ENCODE measurements around the gene GAPDHS. TPM values are rescaled to one million over a fixed set of nuclear protein-coding genes. Genes with fewer than 3 reads are reported as not detected.

The GAPDHS gene
- total and polyA plus RNA-seq, 2 of the 13 experiments (the other 11 are each of a cell fraction or from before 2014, with no cell fraction given), result not detected

- TF ChIP-seq E2F2 (CRISPR knock-in tag; IDR thresholded peaks at IDR 0.05; ENCODE audit: borderline replicate concordance), result no peak
- TF ChIP-seq ARNT (IDR thresholded peaks at IDR 0.05), result no peak
- TF ChIP-seq HES4 (CRISPR knock-in tag; IDR thresholded peaks at IDR 0.05; ENCODE audit: borderline replicate concordance), result peak; percentile 38; the same call in 1 of the 2 replicates
- TF ChIP-seq ZNF281 (CRISPR knock-in tag; IDR thresholded peaks at IDR 0.05; ENCODE audit: borderline replicate concordance), result no peak
- TF ChIP-seq ZBTB21 (CRISPR knock-in tag; IDR thresholded peaks at IDR 0.05), result peak; percentile 70; the same call in 1 of the 2 replicates
- no peak for TF ChIP-seq ZNF773 (CRISPR knock-in tag; IDR thresholded peaks at IDR 0.05; ENCODE audit: borderline replicate concordance)
- TF ChIP-seq ZNF737 (CRISPR knock-in tag; IDR thresholded peaks at IDR 0.05; ENCODE audit: borderline replicate concordance), result no peak
- TF ChIP-seq ISX (CRISPR knock-in tag; conservative IDR thresholded peaks at IDR 0.05), result no peak
- no peak for TF ChIP-seq ZNF556 (CRISPR knock-in tag; IDR thresholded peaks at IDR 0.05; ENCODE audit: borderline replicate concordance)
- no peak for TF ChIP-seq SAP130 (CRISPR knock-in tag; IDR thresholded peaks at IDR 0.05; ENCODE audit: low read depth)
- TF ChIP-seq ZNF660 (CRISPR knock-in tag; IDR thresholded peaks at IDR 0.05; ENCODE audit: borderline replicate concordance, low read depth), result no peak
- TF ChIP-seq CBX1 (IDR thresholded peaks at IDR 0.05; ENCODE audit: low read depth), result no peak
- TF ChIP-seq TFE3 (CRISPR knock-in tag; IDR thresholded peaks at IDR 0.05), result no peak
- peak; percentile 56; the same call in 1 of the 2 replicates for TF ChIP-seq ZBTB38 (CRISPR knock-in tag; IDR thresholded peaks at IDR 0.05)
- no peak for TF ChIP-seq ZNF468 (CRISPR knock-in tag; IDR thresholded peaks at IDR 0.05)
- TF ChIP-seq MXD4 (CRISPR knock-in tag; IDR thresholded peaks at IDR 0.05), result no peak
- no peak for TF ChIP-seq DPF2 (CRISPR knock-in tag; IDR thresholded peaks at IDR 0.05; ENCODE audit: borderline replicate concordance, low read depth)
- TF ChIP-seq TBP (CRISPR knock-in tag; IDR thresholded peaks at IDR 0.05), result no peak
- TF ChIP-seq MBNL3 (CRISPR knock-in tag; conservative IDR thresholded peaks at IDR 0.05), result no peak
- peak; percentile 99 for TF ChIP-seq CREB1 (IDR thresholded peaks at IDR 0.05)
- TF ChIP-seq CREB1 (CRISPR knock-in tag; IDR thresholded peaks at IDR 0.05), result no peak
- no peak for TF ChIP-seq NFE2L2 (IDR thresholded peaks at IDR 0.05; ENCODE audit: low read length)
- peak; percentile 84 for TF ChIP-seq ATF7 (IDR thresholded peaks at IDR 0.05)
- TF ChIP-seq ATF7 (CRISPR knock-in tag; IDR thresholded peaks at IDR 0.05), result no peak
- no peak for TF ChIP-seq ZNF460 (CRISPR knock-in tag; IDR thresholded peaks at IDR 0.05; ENCODE audit: borderline replicate concordance)
- TF ChIP-seq KDM2A (CRISPR knock-in tag; IDR thresholded peaks at IDR 0.05; ENCODE audit: borderline replicate concordance, low read depth), result peak; percentile 15; the same call in 1 of the 2 replicates
- no peak for TF ChIP-seq FOXC1 (CRISPR knock-in tag; IDR thresholded peaks at IDR 0.05; ENCODE audit: borderline replicate concordance)
These were observed at the start of gene GAPDHS (continued) for GRCh38 chr19:35533201-35533821.
